Stimulated activated CD8-positive, alpha-beta memory T cell treated with anti-CD3 and anti-CD28 coated beads, Interleukin-7, amount 100 ng/mL, for 24 hours (primary cell): ENCODE results near the gene CYB5R3.
A peak's percentile ranks its signal among the peaks of the same experiment; 100 is the strongest.
"Not testable (repeated sequence)": the region's sequence is repeated elsewhere in the genome, so short reads cannot be mapped to it uniquely, and the experiment has no call there.

Source experiments
- DNase-seq: peaks from one replicate; pipeline ENCODE4 v3.0.0-alpha.2; 2020; ENCODE audit warnings: low read depth

The CYB5R3 gene

GRCh38 chr22:42623301-42623751 is 25.9 kb downstream of the CYB5R3 start:
- DNase-seq = no peak

- no peak for DNase-seq
Measured at GRCh38 chr22:42622061-42622710, 27.0 kb downstream of the CYB5R3 start.

- peak; percentile 15 for DNase-seq
Measured at GRCh38 chr22:42621505-42622002, 27.6 kb downstream of the CYB5R3 start.

GRCh38 chr22:42620084-42620483 is 29.1 kb downstream of the CYB5R3 start:
- no peak for DNase-seq

GRCh38 chr22:42619261-42620063 is 29.7 kb downstream of the CYB5R3 start:
- no peak for DNase-seq

GRCh38 chr22:42617155-42617983 is 31.8 kb downstream of the CYB5R3 start:
- DNase-seq = no peak

GRCh38 chr22:42615860-42616175 is 33.4 kb downstream of the CYB5R3 start:
- not testable (repeated sequence) for DNase-seq

GRCh38 chr22:42615092-42615859 is 33.9 kb downstream of the CYB5R3 start:
- DNase-seq = peak; percentile 79

- DNase-seq = peak; percentile 97
Measured at GRCh38 chr22:42614312-42615091, 34.7 kb downstream of the CYB5R3 start, which contains the start of gene POLDIP3. POLDIP3 (minus strand) TSS chr22:42614883; CDS start chr22:42614857, 26 bp downstream.

GRCh38 chr22:42613872-42614301 is 35.3 kb downstream of the CYB5R3 start:
- DNase-seq = no peak

GRCh38 chr22:42612336-42612735 is 36.9 kb downstream of the CYB5R3 start:
- DNase-seq = no peak

- no peak for DNase-seq
Measured at GRCh38 chr22:42611051-42611450, 38.1 kb downstream of the CYB5R3 start.

GRCh38 chr22:42610186-42610585 is 39.0 kb downstream of the CYB5R3 start:
- DNase-seq = no peak

- no peak for DNase-seq
Measured at GRCh38 chr22:42608823-42609361, 40.3 kb downstream of the CYB5R3 start.

- DNase-seq = no peak
Measured at GRCh38 chr22:42608136-42608822, 40.9 kb downstream of the CYB5R3 start.

GRCh38 chr22:42607641-42608040 is 41.6 kb downstream of the CYB5R3 start:
- DNase-seq = not testable (repeated sequence)

- DNase-seq = no peak
Measured at GRCh38 chr22:42604403-42604802, 44.8 kb downstream of the CYB5R3 start.

GRCh38 chr22:42603427-42603826 is 45.8 kb downstream of the CYB5R3 start:
- no peak for DNase-seq

- no peak for DNase-seq
Measured at GRCh38 chr22:42602470-42602869, 46.7 kb downstream of the CYB5R3 start.
